ENCODE results near the gene SLC22A17. TPM values are rescaled to one million over a fixed set of nuclear protein-coding genes. Genes with fewer than 3 reads are reported as not detected.

Gene SLC22A17
- total and polyA plus RNA-seq, 2 of the 13 experiments (the other 11 are each of a cell fraction or from before 2014, with no cell fraction given): 0.95 to 1.1 TPM

- TF ChIP-seq ARNT (IDR thresholded peaks at IDR 0.05): no peak
- no peak; the same call in 1 of the 2 replicates for TF ChIP-seq ZNF609 (CRISPR knock-in tag; IDR thresholded peaks at IDR 0.05; ENCODE audit: borderline replicate concordance)
- TF ChIP-seq BRF2 (CRISPR knock-in tag; IDR thresholded peaks at IDR 0.05): no peak
- no peak for TF ChIP-seq CBX2 (IDR thresholded peaks at IDR 0.05; ENCODE audit: low read depth, low read length)
- peak; percentile 92 for TF ChIP-seq CBX2 (CRISPR knock-in tag; IDR thresholded peaks at IDR 0.05; ENCODE audit: low read depth)
- TF ChIP-seq ZHX1 (CRISPR knock-in tag; IDR thresholded peaks at IDR 0.05; ENCODE audit: low read depth): peak; percentile 94
- TF ChIP-seq GATAD1 (CRISPR knock-in tag; IDR thresholded peaks at IDR 0.05): peak; percentile 74
- 0 out of 2 replicates have a peak, but pooled peaks have one; percentile 9 for TF ChIP-seq ZNF549 (CRISPR knock-in tag; IDR thresholded peaks at IDR 0.05)
- TF ChIP-seq CC2D1A (CRISPR knock-in tag; IDR thresholded peaks at IDR 0.05): peak; percentile 69; the same call in 1 of the 2 replicates
- TF ChIP-seq WIZ (CRISPR knock-in tag; IDR thresholded peaks at IDR 0.05): no peak
- no peak for TF ChIP-seq ZNF670 (CRISPR knock-in tag; IDR thresholded peaks at IDR 0.05; ENCODE audit: borderline replicate concordance)
- no peak for TF ChIP-seq ZMAT3 (CRISPR knock-in tag; conservative IDR thresholded peaks at IDR 0.05)
- TF ChIP-seq PREB (CRISPR knock-in tag; IDR thresholded peaks at IDR 0.05): no peak
- no peak for TF ChIP-seq SMARCC2 (IDR thresholded peaks at IDR 0.05)
- TF ChIP-seq ZNF639 (CRISPR knock-in tag; conservative IDR thresholded peaks at IDR 0.05): peak; percentile 71
- peak; percentile 50; the same call in 1 of the 2 replicates for TF ChIP-seq NR2F6 (IDR thresholded peaks at IDR 0.05)
- TF ChIP-seq NR2F6 (CRISPR knock-in tag; IDR thresholded peaks at IDR 0.05): peak; percentile 46; the same call in 1 of the 2 replicates
- TF ChIP-seq ARHGAP35 (CRISPR knock-in tag; IDR thresholded peaks at IDR 0.05; ENCODE audit: borderline replicate concordance): no peak; the same call in 1 of the 2 replicates
Observed at GRCh38 chr14:23302290-23303225, 50.1 kb downstream of the SLC22A17 start, which contains the start of gene PPP1R3E (continued).
